CD4-positive, alpha-beta T cell (primary cell): ENCODE data around the gene HDAC9. TPM values are rescaled to one million over a fixed set of nuclear protein-coding genes. Genes with fewer than 3 reads are reported as not detected.

Source experiments
- ATAC-seq: fragments of 200-7000 bp; cut with Tn5 transposase; one replicate; pipeline ENCODE4 v1.10.0; 2022; ENCODE audit warnings: mild to moderate bottlenecking; ENCODE audit not compliant: poor library complexity
- CTCF ChIA-PET: fragments of 350-600 bp; sonication (Branson Sonifier 250); formaldehyde crosslinking; loops from one replicate; lab custom pipeline; 2021; ENCODE audit warnings: antibody characterized with exemption, inconsistent platforms; lab: Charles Lee
- POLR2A ChIA-PET: fragments of 350-600 bp; sonication (Branson Sonifier 250); formaldehyde crosslinking; loops from one replicate; lab custom pipeline; 2021; ENCODE audit warnings: antibody characterized with exemption, inconsistent platforms; lab: Charles Lee
- DNase-seq, 14 experiments: peaks; one replicate each; pipeline ENCODE4 v3.0.0-alpha.2; 2013 to 2020; ENCODE audit warnings: mixed read lengths in 2 of 14
- H3K27ac ChIP-seq, 2 donors: one replicate each; pipeline versions ENCODE4 v1.5.1 to v1.7.0; 2013; ENCODE audit warnings: low read length in 2 of 2, low read depth in 1 of 2, mild to moderate bottlenecking in 1 of 2
- H3K27me3 ChIP-seq, 2 experiments: 1 replicate in 1 of 2; 2 replicates in 1 of 2; pipeline versions ENCODE4 v1.6.1 to v1.7.0; 2013; ENCODE audit warnings: low read length in 2 of 2, control low read depth in 1 of 2, mild to moderate bottlenecking in 1 of 2, moderate library complexity in 1 of 2; ENCODE audit not compliant: insufficient read depth in 2 of 2, control insufficient read depth in 1 of 2
- H3K36me3 ChIP-seq: one replicate; pipeline ENCODE4 v1.6.1; 2013; ENCODE audit warnings: low read length, control low read depth; ENCODE audit not compliant: insufficient read depth
- H3K4me1 ChIP-seq: one replicate; pipeline ENCODE4 v1.6.1; 2013; ENCODE audit warnings: low read length, control low read depth; ENCODE audit not compliant: insufficient read depth
- H3K4me3 ChIP-seq: one replicate; pipeline ENCODE4 v1.5.1; 2013; ENCODE audit warnings: mild to moderate bottlenecking, low read length, moderate library complexity
- H3K9me3 ChIP-seq, 2 experiments: 1 replicate in 1 of 2; 2 replicates in 1 of 2; pipeline versions ENCODE4 v1.6.1 to v1.7.0; 2013; ENCODE audit warnings: low read length in 2 of 2, mild to moderate bottlenecking in 2 of 2, control low read depth in 1 of 2, moderate library complexity in 1 of 2; ENCODE audit not compliant: control insufficient read depth in 1 of 2, insufficient read depth in 1 of 2
- H3K27ac Mint-ChIP-seq: one replicate; pipeline ENCODE4 v1.8.0; 2020; ENCODE audit warnings: mixed read lengths
- H3K27me3 Mint-ChIP-seq: one replicate; pipeline ENCODE4 v1.8.0; 2021; ENCODE audit warnings: mixed read lengths
- H3K36me3 Mint-ChIP-seq: one replicate; pipeline ENCODE4 v1.8.0; 2021; ENCODE audit warnings: low read depth, mixed read lengths
- H3K4me1 Mint-ChIP-seq: one replicate; pipeline ENCODE4 v1.8.0; 2021; ENCODE audit warnings: low read depth, mixed read lengths
- H3K4me3 Mint-ChIP-seq: one replicate; pipeline ENCODE4 v1.8.0; 2020; ENCODE audit warnings: mild to moderate bottlenecking, mixed read lengths
- H3K9me3 Mint-ChIP-seq: one replicate; pipeline ENCODE4 v1.8.0; 2020; ENCODE audit warnings: mixed read lengths
- CTCF ChIP-seq: fragments of 200-600 bp; IDR thresholded peaks from one replicate; pipeline ENCODE4 v1.8.0; 2022; ENCODE audit warnings: antibody characterized with exemption, mild to moderate bottlenecking
- intact Hi-C, 2 experiments: fragments of 100-400 bp; cut with DNase I in 1 of 2; cut with micrococcal nuclease in 1 of 2; formaldehyde crosslinking; loops; one replicate each; pipeline versions ENCODE4 v1.15.1 to v1.9.0; 2023 to 2025; cut with DNase I, micrococcal nuclease
- total RNA-seq, 174 experiments: library from RNA in 2 of 174; stranded (reverse) in 2 of 174; gene quantifications; one replicate each; pipeline ENCODE4 v1.2.3 and lab custom pipeline; 2021 to 2026

HDAC9 gene
- total RNA-seq, 2 experiments from 2014 or later = 0.73 to 1.2 TPM

- Mint-ChIP-seq H3K27ac (no peak overlapping the region), H3K27me3 (no peaks in the 10 kb centered on the region), H3K4me1 (no peaks in the 10 kb centered on the region), H3K36me3 (no peaks in the 10 kb centered on the region), H3K9me3 (peaks cover 3% of the 10 kb centered on the region), H3K4me3 (no peak overlapping the region)
- no peak for ATAC-seq
- intact Hi-C loops = no loop called here
- no peak for DNase-seq
- Histone ChIP-seq H3K9me3 (peaks cover 0 to 11% of the 10 kb centered on the region in 2 experiments), H3K4me3 (no peak overlapping the region), H3K27ac (no peak overlapping the region), H3K4me1 (no peaks in the 10 kb centered on the region), H3K36me3 (no peaks in the 10 kb centered on the region), H3K27me3 (no peaks in the 10 kb centered on the region)
- no peak for TF ChIP-seq CTCF
- POLR2A ChIA-PET = no interaction called here
- CTCF ChIA-PET = no interaction called here
Observed at GRCh38 chr7:18941207-18941606, 445.7 kb downstream of the HDAC9 start.

GRCh38 chr7:18948521-18948920 lies 453.0 kb downstream of the HDAC9 start:
- Mint-ChIP-seq H3K36me3 (no peaks in the 10 kb centered on the region), H3K27ac (no peak overlapping the region), H3K4me3 (no peak overlapping the region), H3K27me3 (no peaks in the 10 kb centered on the region), H3K4me1 (no peaks in the 10 kb centered on the region), H3K9me3 (no peaks in the 10 kb centered on the region)
- H3K36me3 ChIP-seq = no peaks in the 10 kb centered on the region
- H3K9me3 ChIP-seq = no peaks in the 10 kb centered on the region
- no peak for ATAC-seq
- H3K4me1 ChIP-seq = no peaks in the 10 kb centered on the region
- DNase-seq = no peak
- ChIA-PET CTCF (no interaction called here), POLR2A (no interaction called here)
- H3K27me3 ChIP-seq = no peaks in the 10 kb centered on the region
- H3K27ac ChIP-seq = no peak overlapping the region
- no peak for TF ChIP-seq CTCF
- intact Hi-C loops = no loop called here
- H3K4me3 ChIP-seq = no peak overlapping the region

GRCh38 chr7:18952846-18953245 lies 457.3 kb downstream of the HDAC9 start:
- Mint-ChIP-seq H3K9me3 (no peaks in the 10 kb centered on the region), H3K27me3 (no peaks in the 10 kb centered on the region), H3K4me1 (no peaks in the 10 kb centered on the region), H3K4me3 (no peak overlapping the region), H3K27ac (no peak overlapping the region), H3K36me3 (no peaks in the 10 kb centered on the region)
- H3K27ac ChIP-seq = no peak overlapping the region
- no peaks in the 10 kb centered on the region for H3K27me3 ChIP-seq
- no peaks in the 10 kb centered on the region for H3K9me3 ChIP-seq
- intact Hi-C loops = loop anchor here in 1 of 2 experiments (10.0 kb wide), 1 partner anchor 58 kb away; no protein-coding TSS in a partner anchor
- no peak overlapping the region for H3K4me3 ChIP-seq
- POLR2A ChIA-PET = no interaction called here
- ATAC-seq = no peak
- no peaks in the 10 kb centered on the region for H3K4me1 ChIP-seq
- TF ChIP-seq CTCF = no peak
- no peaks in the 10 kb centered on the region for H3K36me3 ChIP-seq
- DNase-seq = no peak
- CTCF ChIA-PET = no interaction called here
